Heart left ventricle (tissue), 13 donors: ENCODE measurements around the gene GTPBP6.

Source experiments
- POLR2A ChIP-seq, 2 donors: fragments of 450-650 bp; IDR thresholded peaks; one replicate each; pipeline ENCODE4 v1.6.1; 2017; ENCODE audit warnings: antibody characterized with exemption in 2 of 2, mild to moderate bottlenecking in 2 of 2, moderate library complexity in 2 of 2
- TF ChIP-seq, protein P1 (sequence below), 12 donors: fragments of 200-600 bp; sonication (generic) in 4 of 12; IDR thresholded peaks; one replicate each; pipeline versions ENCODE4 v1.5.0 to v1.8.0; 2018 to 2022; ENCODE audit warnings: antibody characterized with exemption in 12 of 12, mild to moderate bottlenecking in 5 of 12
- donor health status: ischemic (EF 13 %, LVEDD 7.1; RV severe dilation, severe dysfunction).
- donor health status: DM: no; HTN: yes; CAD: no.
- donor health status: DM: no; HTN: no; CAD: no.
- donor health status: ischemic (EF 25% LVEDD 6.9; RV normal size, moderate dysfunction).
- donor health status: ischemic (EF 25% LVEDD 5.7; RV mildly dilated, moderate dysfunction).
- donor health status: ischemic (EF 35%, LVEDD 5.7; RV mildly dilated, moderate dysfunction).
- donor health status: nonischemic (EF 11% LVEDD 7.7; RV severe dilation, severe dysfunction).
- donor health status: DM: yes; HTN: yes; CAD: no.
- donor health status: PGD.
- donor health status: ischemic (EF 29% LVEDD 5.4; RV normal size, mild dysfunction).
- donor health status: nonischemic (EF 23%, LVEDD 6.1; RV moderate dilation, normal function).

DNA sequence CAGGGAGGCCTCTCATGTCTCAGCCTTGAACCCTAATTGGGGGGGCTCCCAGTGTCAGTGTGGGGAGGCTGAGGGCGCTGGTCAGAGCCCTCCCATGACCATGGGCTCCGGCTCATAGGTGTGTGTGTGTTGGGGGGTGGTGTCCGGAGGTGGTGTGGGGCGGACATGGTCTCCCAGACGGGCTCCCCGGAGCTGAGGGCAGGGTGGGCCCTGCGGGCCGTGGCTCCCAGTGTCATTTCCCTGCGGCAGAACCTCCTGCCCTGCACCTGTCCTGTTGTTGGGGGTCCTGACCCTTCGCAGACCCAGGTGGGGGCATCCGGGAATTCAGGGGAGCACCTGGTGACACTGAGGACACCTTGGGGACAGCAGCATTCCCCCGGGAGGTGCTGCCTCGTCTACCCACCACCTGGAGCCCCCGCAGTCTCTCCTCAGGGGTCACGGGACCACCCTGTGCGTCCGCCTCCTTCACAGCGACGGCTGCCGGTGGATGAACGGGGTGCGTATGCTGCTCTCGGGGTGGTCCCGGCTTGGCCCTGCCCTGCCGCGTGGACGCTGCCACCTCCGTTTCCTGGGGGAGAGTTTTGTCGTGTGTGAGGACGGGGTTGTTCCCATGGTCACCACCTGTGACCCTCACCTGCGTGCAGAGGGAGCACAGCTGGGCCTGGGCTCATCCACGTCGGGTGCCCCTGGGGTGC is 14.5 kb upstream of the GTPBP6 start:
- TF ChIP-seq POLR2A (IDR thresholded peaks at IDR 0.05) = no peak
- TF ChIP-seq, protein P1, sequence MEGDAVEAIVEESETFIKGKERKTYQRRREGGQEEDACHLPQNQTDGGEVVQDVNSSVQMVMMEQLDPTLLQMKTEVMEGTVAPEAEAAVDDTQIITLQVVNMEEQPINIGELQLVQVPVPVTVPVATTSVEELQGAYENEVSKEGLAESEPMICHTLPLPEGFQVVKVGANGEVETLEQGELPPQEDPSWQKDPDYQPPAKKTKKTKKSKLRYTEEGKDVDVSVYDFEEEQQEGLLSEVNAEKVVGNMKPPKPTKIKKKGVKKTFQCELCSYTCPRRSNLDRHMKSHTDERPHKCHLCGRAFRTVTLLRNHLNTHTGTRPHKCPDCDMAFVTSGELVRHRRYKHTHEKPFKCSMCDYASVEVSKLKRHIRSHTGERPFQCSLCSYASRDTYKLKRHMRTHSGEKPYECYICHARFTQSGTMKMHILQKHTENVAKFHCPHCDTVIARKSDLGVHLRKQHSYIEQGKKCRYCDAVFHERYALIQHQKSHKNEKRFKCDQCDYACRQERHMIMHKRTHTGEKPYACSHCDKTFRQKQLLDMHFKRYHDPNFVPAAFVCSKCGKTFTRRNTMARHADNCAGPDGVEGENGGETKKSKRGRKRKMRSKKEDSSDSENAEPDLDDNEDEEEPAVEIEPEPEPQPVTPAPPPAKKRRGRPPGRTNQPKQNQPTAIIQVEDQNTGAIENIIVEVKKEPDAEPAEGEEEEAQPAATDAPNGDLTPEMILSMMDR (IDR thresholded peaks at IDR 0.05) = no peak
